ENCODE measurements around the gene SORT1.

GRCh38 chr1:109335091-109335490 lies 62.6 kb downstream of the SORT1 start:
- no peak for TF ChIP-seq CTCF (IDR thresholded peaks at IDR 0.05; ENCODE audit: low read depth, low read length, missing input control)
- no peak for TF ChIP-seq MAX (IDR thresholded peaks at IDR 0.05)
- no peak for TF ChIP-seq TAF1 (conservative IDR thresholded peaks at IDR 0.05)
- no peak for TF ChIP-seq EGR1 (IDR thresholded peaks at IDR 0.05; ENCODE audit: low read depth in 2 of 2)
- TF ChIP-seq ATF3 (IDR thresholded peaks at IDR 0.05): no peak
- no peak for TF ChIP-seq YY1 (IDR thresholded peaks at IDR 0.05)
- no peak for TF ChIP-seq NR2F2 (IDR thresholded peaks at IDR 0.05)
- TF ChIP-seq REST (IDR thresholded peaks at IDR 0.05): no peak
- TF ChIP-seq RXRA (IDR thresholded peaks at IDR 0.05): no peak
- TF ChIP-seq JUND (IDR thresholded peaks at IDR 0.05): no peak
- TF ChIP-seq GABPA (IDR thresholded peaks at IDR 0.05 in 1 of 2, conservative IDR thresholded peaks at IDR 0.05 in 1 of 2): no peak
- no peak for TF ChIP-seq RAD21 (IDR thresholded peaks at IDR 0.05)
- no peak for TF ChIP-seq FOXA1 (IDR thresholded peaks at IDR 0.05)
- TF ChIP-seq ZBTB33 (IDR thresholded peaks at IDR 0.05): no peak

Data from liver (tissue), 3 donors.